Adipocyte (in vitro differentiated cells): ENCODE measurements around the gene SLC30A1.

Source experiments
- DNase-seq: peaks from one replicate; pipeline ENCODE4 v3.0.0-alpha.2; 2015; ENCODE audit warnings: low read depth
- H3K27me3 ChIP-seq: replicated peaks from 2 replicates; pipeline ENCODE4 v1.7.0; 2013; ENCODE audit warnings: mild to moderate bottlenecking, low read length, moderate library complexity; ENCODE audit not compliant: control insufficient read depth, insufficient read depth
- H3K36me3 ChIP-seq: 2 replicates; pipeline ENCODE4 v1.7.0; 2013; ENCODE audit warnings: low read length, mild to moderate bottlenecking, moderate library complexity; ENCODE audit not compliant: control insufficient read depth, insufficient read depth, severe bottlenecking
- H3K4me1 ChIP-seq: 2 replicates; pipeline ENCODE4 v1.7.0; 2013; ENCODE audit warnings: mild to moderate bottlenecking, low read length, moderate library complexity; ENCODE audit not compliant: control insufficient read depth, insufficient read depth
- H3K4me3 ChIP-seq: 2 replicates; pipeline ENCODE4 v1.7.0; 2013; ENCODE audit warnings: mild to moderate bottlenecking, low read length, moderate library complexity
- H3K9ac ChIP-seq: 2 replicates; pipeline ENCODE4 v1.7.0; 2013; ENCODE audit warnings: mild to moderate bottlenecking, low read length, moderate library complexity
- H3K9me3 ChIP-seq: 2 replicates; pipeline ENCODE4 v1.7.0; 2013; ENCODE audit warnings: mild to moderate bottlenecking, low read length, moderate library complexity; ENCODE audit not compliant: control insufficient read depth

The SLC30A1 gene

GRCh38 chr1:211527888-211528287 is 51.1 kb downstream of the SLC30A1 start:
- Histone ChIP-seq H3K9ac (no peak overlapping the region), H3K4me1 (no peaks in the 10 kb centered on the region), H3K36me3 (no peaks in the 10 kb centered on the region), H3K4me3 (no peak overlapping the region), H3K9me3 (no peaks in the 10 kb centered on the region), H3K27me3 (peaks cover 20% of the 10 kb centered on the region)
- DNase-seq = no peak

- DNase-seq = no peak
These were observed 52.0 kb downstream of the SLC30A1 start for GRCh38 chr1:211527006-211527405.

GRCh38 chr1:211526101-211526500 is 52.9 kb downstream of the SLC30A1 start:
- H3K4me3 ChIP-seq = no peak overlapping the region
- H3K4me1 ChIP-seq = no peaks in the 10 kb centered on the region
- peaks cover 22% of the 10 kb centered on the region for H3K27me3 ChIP-seq
- no peak for DNase-seq
- no peaks in the 10 kb centered on the region for H3K36me3 ChIP-seq
- no peaks in the 10 kb centered on the region for H3K9me3 ChIP-seq
- H3K9ac ChIP-seq = no peak overlapping the region

More at GRCh38 chr1:211527006-211527405, 52.0 kb downstream of the SLC30A1 start:
- H3K4me3 ChIP-seq = no peak overlapping the region
- H3K27me3 ChIP-seq = peaks cover 20% of the 10 kb centered on the region
- no peaks in the 10 kb centered on the region for H3K4me1 ChIP-seq
- H3K9me3 ChIP-seq = no peaks in the 10 kb centered on the region
- H3K36me3 ChIP-seq = no peaks in the 10 kb centered on the region
- no peak overlapping the region for H3K9ac ChIP-seq

GRCh38 chr1:211525101-211525676 is 53.8 kb downstream of the SLC30A1 start:
- Histone ChIP-seq H3K36me3 (no peaks in the 10 kb centered on the region), H3K4me3 (no peak overlapping the region), H3K27me3 (peaks cover 26% of the 10 kb centered on the region), H3K9me3 (no peaks in the 10 kb centered on the region), H3K4me1 (no peaks in the 10 kb centered on the region), H3K9ac (no peak overlapping the region)
- DNase-seq = no peak

GRCh38 chr1:211524521-211524920 is 54.4 kb downstream of the SLC30A1 start:
- Histone ChIP-seq H3K4me1 (no peaks in the 10 kb centered on the region), H3K4me3 (no peak overlapping the region), H3K9me3 (no peaks in the 10 kb centered on the region)

GRCh38 chr1:211522804-211523203 is 56.2 kb downstream of the SLC30A1 start:
- Histone ChIP-seq H3K36me3 (no peaks in the 10 kb centered on the region), H3K4me1 (no peaks in the 10 kb centered on the region), H3K4me3 (no peak overlapping the region), H3K27me3 (peaks cover 15% of the 10 kb centered on the region), H3K9ac (no peak overlapping the region), H3K9me3 (no peaks in the 10 kb centered on the region)
- DNase-seq = no peak

More at GRCh38 chr1:211524521-211524920, 54.4 kb downstream of the SLC30A1 start:
- Histone ChIP-seq H3K9ac (no peak overlapping the region), H3K27me3 (peaks cover 22% of the 10 kb centered on the region), H3K36me3 (no peaks in the 10 kb centered on the region)
- DNase-seq = no peak
